Transverse colon (tissue), 4 donors: ENCODE results near the gene PASK. TPM values are rescaled to one million over a fixed set of nuclear protein-coding genes. Genes with fewer than 3 reads are reported as not detected.

Source experiments
- DNase-seq: peaks from one replicate; pipeline ENCODE4 v3.0.0-alpha.2; 2019
- H3K27ac ChIP-seq, 4 donors: fragments of 200-600 bp; sonication (generic); 2 replicates each; pipeline ENCODE4 v1.5.1; 2016 to 2018; ENCODE audit warnings: inconsistent platforms in 4 of 4
- H3K27me3 ChIP-seq: fragments of 200-600 bp; sonication (generic); 2 replicates; pipeline ENCODE4 v1.5.1; 2017; ENCODE audit warnings: inconsistent platforms
- H3K36me3 ChIP-seq, 4 donors: fragments of 200-600 bp; sonication (generic); 2 replicates each; pipeline ENCODE4 v1.5.1; 2017 to 2019; ENCODE audit warnings: inconsistent platforms in 4 of 4
- H3K4me1 ChIP-seq, 4 donors: fragments of 200-600 bp; sonication (generic); 2 replicates each; pipeline ENCODE4 v1.5.1; 2017 to 2020; ENCODE audit warnings: inconsistent platforms in 4 of 4
- H3K4me3 ChIP-seq, 4 donors: fragments of 200-600 bp; sonication (generic); 1 replicate in 1 of 4; 2 replicates in 3 of 4; pipeline versions ENCODE4 v1.5.1 to v1.6.1; 2017 to 2019; ENCODE audit warnings: inconsistent platforms in 4 of 4
- H3K9me3 ChIP-seq, 2 donors: fragments of 200-600 bp; sonication (generic); 2 replicates each; pipeline ENCODE4 v1.5.1; 2017 to 2019; ENCODE audit warnings: inconsistent platforms in 2 of 2
- EP300 ChIP-seq: sonication (generic); formaldehyde crosslinking; IDR thresholded peaks from one replicate; pipeline ENCODE4 v1.6.1; 2017; ENCODE audit warnings: antibody characterized with exemption, low read depth
- POLR2A ChIP-seq: fragments of 450-650 bp; IDR thresholded peaks from one replicate; pipeline ENCODE4 v1.6.1; 2016; ENCODE audit warnings: antibody characterized with exemption, mild to moderate bottlenecking, moderate library complexity
- POLR2AphosphoS5 ChIP-seq, 3 donors: sonication (generic); formaldehyde crosslinking; IDR thresholded peaks; one replicate each; pipeline ENCODE4 v1.6.1; 2016; ENCODE audit warnings: antibody characterized with exemption in 3 of 3
- WGBS, 2 donors: methylation state at CpG; one replicate each; pipeline ENCODE4 v1.1.5; 2018; ENCODE audit warnings: low coverage in 1 of 2; 5-methylcytosine and 5-hydroxymethylcytosine counted together
- in situ Hi-C, 4 donors: fragments of 200-750 bp; cut with MboI; loops; one replicate each; pipeline versions ENCODE4 v1.15.0 to v1.15.1; 2017; ENCODE audit warnings: low sequenced_read_pairs in 3 of 4, low pct_ligation_motif_present in 1 of 4, low pct_unique_long_range_greater_than_20kb in 1 of 4
- intact Hi-C: fragments of 100-400 bp; cut with DNase I; formaldehyde crosslinking; loops from one replicate; pipeline ENCODE4 v1.15.1; 2023; ENCODE audit warnings: low total_unique reads
- total RNA-seq, 4 donors: library from RNA; depleted of rRNA; stranded (reverse); fragments of >200 nt; gene quantifications; one replicate each; pipeline ENCODE4 v1.1.0, GENCODE V29; 2016
- TF ChIP-seq, protein P1 (sequence below), 5 experiments: fragments of 200-600 bp in 3 of 5; fragments of 450-650 bp in 2 of 5; sonication (generic) in 3 of 5; IDR thresholded peaks; 1 replicate in 2 of 5; 2 replicates in 3 of 5; pipeline ENCODE4 v1.5.1; 2016 to 2017; ENCODE audit warnings: antibody characterized with exemption in 5 of 5, inconsistent platforms in 3 of 5, mild to moderate bottlenecking in 2 of 5, moderate library complexity in 1 of 5

The PASK gene
- total RNA-seq, 4 donors from 2014 or later: 7.0 to 35.2 (median 19.1) TPM

DNA sequence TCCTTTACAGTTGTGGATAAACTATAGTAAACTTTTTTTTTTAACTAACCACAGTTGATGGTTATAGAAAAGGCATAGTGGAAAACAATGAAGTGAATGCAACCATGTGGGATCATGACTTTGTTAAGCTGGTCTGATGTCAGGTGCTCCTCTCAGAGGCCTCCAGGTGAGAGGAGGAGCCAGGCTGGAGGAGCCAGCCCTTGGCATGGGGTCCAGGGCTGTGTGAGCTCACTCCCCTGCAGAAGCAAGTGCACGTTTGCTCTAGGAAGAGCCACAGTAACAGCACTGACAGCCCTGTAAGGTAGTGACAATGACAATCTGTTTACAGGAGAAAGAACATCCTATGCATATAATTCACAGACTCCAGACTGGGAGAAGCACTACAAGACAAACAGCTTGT lies 6.7 kb upstream of the PASK start:
- intact Hi-C loops: no loop called here
- H3K36me3 ChIP-seq: peaks cover 0 to 25% (median 9%) of the 10 kb centered on the region in 4 donors
- H3K27ac ChIP-seq: no peak overlapping the region
- in situ Hi-C loops: no loop called here
- DNase-seq: no peak
- peaks cover 4 to 10% (median 8%) of the 10 kb centered on the region in 4 donors for H3K4me1 ChIP-seq
- WGBS, 2 donors: 83% methylated on average over 1 of the region's 1 CpG; no CpG with 5 or more reads in 1 of the 2 donors
- no peaks in the 10 kb centered on the region for H3K27me3 ChIP-seq
- no peaks in the 10 kb centered on the region for H3K9me3 ChIP-seq
- no peak overlapping the region for H3K4me3 ChIP-seq
- TF ChIP-seq EP300: no peak

DNA sequence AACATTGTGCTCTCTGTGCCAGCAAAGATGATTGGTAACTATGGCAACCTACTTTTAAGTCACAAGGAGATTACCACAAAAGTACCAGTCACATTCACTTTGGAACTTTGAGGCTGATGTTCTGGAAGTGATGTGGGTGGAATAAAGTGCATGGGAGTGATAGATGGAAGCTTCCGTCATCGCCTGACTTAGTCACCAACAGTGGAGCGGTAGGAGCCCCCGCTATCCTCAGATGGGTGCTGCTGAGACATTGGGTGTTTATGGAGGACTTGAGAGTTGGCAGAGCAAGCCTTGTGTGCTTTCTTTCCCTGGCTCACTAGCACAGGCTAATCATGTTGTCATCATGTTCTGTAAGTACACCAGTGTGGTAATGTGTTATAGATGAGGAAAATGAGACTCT lies 5.6 kb upstream of the PASK start:
- no peak overlapping the region for H3K4me3 ChIP-seq
- WGBS, 2 donors: 88 to 96% methylated on average over 4 of the region's 4 CpGs
- intact Hi-C loops: no loop called here
- DNase-seq: no peak
- H3K27me3 ChIP-seq: no peaks in the 10 kb centered on the region
- peaks cover 4 to 13% (median 10%) of the 10 kb centered on the region in 4 donors for H3K4me1 ChIP-seq
- no peak overlapping the region for H3K27ac ChIP-seq
- TF ChIP-seq EP300: no peak
- H3K9me3 ChIP-seq: no peaks in the 10 kb centered on the region
- in situ Hi-C loops: no loop called here
- peaks cover 0 to 20% (median 8%) of the 10 kb centered on the region in 4 donors for H3K36me3 ChIP-seq

DNA sequence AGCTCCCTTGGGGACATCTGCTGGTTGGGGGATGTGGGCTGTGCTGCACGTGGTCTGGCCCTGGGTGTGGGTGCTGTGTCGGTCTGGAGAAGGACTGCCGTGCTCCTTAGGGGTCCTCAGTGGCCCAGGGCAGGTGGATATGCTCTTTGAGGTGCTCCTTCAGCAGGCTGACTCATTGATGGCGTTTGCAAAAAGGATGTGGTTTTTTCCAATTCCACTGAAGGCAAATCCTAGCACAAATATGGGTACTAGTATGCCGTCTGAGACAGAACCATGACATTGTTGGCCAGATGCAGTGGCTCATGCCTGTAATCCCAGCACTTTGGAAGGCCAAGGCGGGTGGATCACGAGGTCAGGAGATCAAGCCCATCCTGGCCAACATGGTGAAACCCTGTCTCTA lies 4.3 kb upstream of the PASK start:
- intact Hi-C loops (no loop called here), in situ Hi-C loops (no loop called here)
- DNase-seq: no peak
- TF ChIP-seq POLR2AphosphoS5 (IDR thresholded peaks at IDR 0.05) (no peak), POLR2A (no peak), EP300 (no peak)
- TF ChIP-seq, protein P1, sequence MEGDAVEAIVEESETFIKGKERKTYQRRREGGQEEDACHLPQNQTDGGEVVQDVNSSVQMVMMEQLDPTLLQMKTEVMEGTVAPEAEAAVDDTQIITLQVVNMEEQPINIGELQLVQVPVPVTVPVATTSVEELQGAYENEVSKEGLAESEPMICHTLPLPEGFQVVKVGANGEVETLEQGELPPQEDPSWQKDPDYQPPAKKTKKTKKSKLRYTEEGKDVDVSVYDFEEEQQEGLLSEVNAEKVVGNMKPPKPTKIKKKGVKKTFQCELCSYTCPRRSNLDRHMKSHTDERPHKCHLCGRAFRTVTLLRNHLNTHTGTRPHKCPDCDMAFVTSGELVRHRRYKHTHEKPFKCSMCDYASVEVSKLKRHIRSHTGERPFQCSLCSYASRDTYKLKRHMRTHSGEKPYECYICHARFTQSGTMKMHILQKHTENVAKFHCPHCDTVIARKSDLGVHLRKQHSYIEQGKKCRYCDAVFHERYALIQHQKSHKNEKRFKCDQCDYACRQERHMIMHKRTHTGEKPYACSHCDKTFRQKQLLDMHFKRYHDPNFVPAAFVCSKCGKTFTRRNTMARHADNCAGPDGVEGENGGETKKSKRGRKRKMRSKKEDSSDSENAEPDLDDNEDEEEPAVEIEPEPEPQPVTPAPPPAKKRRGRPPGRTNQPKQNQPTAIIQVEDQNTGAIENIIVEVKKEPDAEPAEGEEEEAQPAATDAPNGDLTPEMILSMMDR (IDR thresholded peaks at IDR 0.05): no peak
- Histone ChIP-seq H3K4me1 (peaks cover 4 to 15% (median 15%) of the 10 kb centered on the region in 4 donors), H3K27ac (no peak overlapping the region), H3K9me3 (no peaks in the 10 kb centered on the region), H3K27me3 (no peaks in the 10 kb centered on the region), H3K4me3 (no peak overlapping the region), H3K36me3 (peaks cover 0 to 9% (median 2%) of the 10 kb centered on the region in 4 donors)
- 78 to 100% methylated on average over 2 to 7 of the region's 7 CpGs for WGBS, 2 donors

DNA sequence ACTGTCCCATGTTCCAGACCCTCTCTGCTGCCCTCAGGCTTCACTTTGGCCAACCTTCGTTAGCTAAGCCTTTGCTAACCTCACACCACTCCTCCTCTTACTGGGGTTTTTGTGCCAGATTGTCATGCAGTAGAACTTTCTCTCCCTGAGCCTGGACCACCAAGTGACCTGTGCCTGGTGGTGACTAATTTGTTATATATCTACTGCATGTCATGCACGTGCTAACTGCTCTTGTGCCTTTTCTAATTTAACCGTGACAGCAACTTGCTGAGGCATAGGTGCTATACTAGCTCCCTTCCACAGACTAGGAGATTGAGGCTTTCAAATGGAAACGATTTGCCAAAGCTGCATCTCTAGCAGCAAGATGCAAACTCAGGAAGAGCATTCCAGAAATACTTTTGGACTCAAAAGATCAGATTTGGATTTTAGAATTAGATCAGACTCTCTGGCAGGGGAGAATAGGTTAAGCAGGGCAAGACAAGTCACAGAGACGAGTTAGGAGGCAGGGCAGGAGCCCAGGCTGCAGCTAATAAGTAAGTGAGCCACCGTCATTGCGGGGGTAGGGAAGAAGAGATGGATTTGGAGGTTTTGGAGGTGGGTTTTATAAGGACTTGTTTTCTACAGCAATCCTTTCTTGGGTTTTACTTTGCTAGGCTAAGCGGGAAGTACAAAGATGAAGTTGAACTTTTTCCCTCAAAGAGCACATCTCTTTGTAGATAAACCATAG lies 2.8 kb upstream of the PASK start:
- in situ Hi-C loops: no loop called here
- Histone ChIP-seq H3K4me3 (no peak overlapping the region), H3K27ac (no peak overlapping the region), H3K9me3 (no peaks in the 10 kb centered on the region), H3K4me1 (peaks cover 8 to 21% (median 20%) of the 10 kb centered on the region in 4 donors), H3K36me3 (no peaks in the 10 kb centered on the region), H3K27me3 (no peaks in the 10 kb centered on the region)
- TF ChIP-seq POLR2A: no peak
- no peak for TF ChIP-seq EP300
- TF ChIP-seq, protein P1 (IDR thresholded peaks at IDR 0.05): no peak
- no peak for TF ChIP-seq POLR2AphosphoS5 (IDR thresholded peaks at IDR 0.05)
- WGBS, 2 donors: 83 to 90% methylated on average over 6 to 8 of the region's 8 CpGs
- intact Hi-C loops: no loop called here
- DNase-seq: no peak

DNA sequence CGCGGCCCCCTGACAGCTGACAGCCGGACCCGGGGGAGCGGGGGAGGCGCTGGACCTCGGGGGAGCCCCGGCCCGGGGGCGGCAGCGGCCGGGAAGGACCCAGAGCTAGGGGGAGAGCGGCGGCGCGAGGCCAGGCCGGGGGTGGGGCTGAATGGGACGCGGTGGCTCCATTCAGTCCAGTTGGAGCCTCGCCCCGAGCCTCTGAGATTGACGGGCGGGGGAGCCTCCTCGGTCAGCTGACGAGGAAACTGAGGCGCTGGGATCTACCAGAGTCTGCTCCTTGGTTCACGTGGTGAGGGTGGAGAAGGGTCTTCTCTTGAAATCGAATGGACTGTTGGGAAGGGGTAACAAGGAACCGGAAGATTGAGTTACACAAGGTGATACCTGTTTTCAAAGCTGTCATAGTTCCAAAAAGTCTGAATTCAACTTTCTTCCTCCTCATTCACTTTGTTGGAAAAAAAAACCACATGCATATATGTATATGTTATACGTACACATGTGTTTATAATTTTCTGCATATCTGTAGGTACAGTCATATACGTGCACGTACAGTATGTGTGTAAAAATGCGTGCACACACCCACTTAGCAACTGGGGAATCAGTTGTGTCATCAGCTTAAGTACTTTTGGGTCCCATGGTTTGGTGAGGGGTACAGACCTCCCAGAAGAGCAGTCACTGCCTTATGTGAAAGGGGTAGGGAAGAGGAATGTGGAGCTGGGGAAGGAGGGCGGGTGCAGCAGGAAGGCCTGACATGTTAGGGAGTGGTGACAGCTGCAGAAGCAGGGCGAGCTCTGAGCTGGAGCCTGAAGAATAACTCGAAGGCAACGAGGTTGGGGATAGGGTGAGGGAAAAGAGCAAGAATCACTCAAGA lies 1.6 kb upstream of the PASK start:
- no peaks in the 10 kb centered on the region for H3K27me3 ChIP-seq
- 7 to 15% methylated on average over 8 to 26 of the region's 37 CpGs for WGBS, 2 donors
- intact Hi-C loops (no loop called here), in situ Hi-C loops (no loop called here)
- H3K4me3 ChIP-seq: peak overlapping the region; percentile 76 to 96 (median 94)
- TF ChIP-seq, protein P1 (IDR thresholded peaks at IDR 0.05): no peak
- H3K4me1 ChIP-seq: peaks cover 8 to 21% (median 20%) of the 10 kb centered on the region in 4 donors
- peak overlapping the region; percentile 85 to 93 (median 87) for H3K27ac ChIP-seq
- no peaks in the 10 kb centered on the region for H3K9me3 ChIP-seq
- peak; percentile 52 for DNase-seq
- H3K36me3 ChIP-seq: no peaks in the 10 kb centered on the region
